HG02970 (cell line): ENCODE results near the gene TNK2.
A peak's percentile ranks its signal among the peaks of the same experiment; 100 is the strongest.
"Not testable (repeated sequence)": the region's sequence is repeated elsewhere in the genome, so short reads cannot be mapped to it uniquely, and the experiment has no call there.

Source experiments
- ATAC-seq: cut with Tn5 transposase; IDR thresholded peaks from one replicate; pipeline ENCODE4 v1.9.1; 2021; ENCODE audit warnings: mild to moderate bottlenecking, moderate library complexity, moderate number of reproducible peaks; ENCODE audit not compliant: unreplicated experiment, low FRiP score

Gene TNK2

DNA sequence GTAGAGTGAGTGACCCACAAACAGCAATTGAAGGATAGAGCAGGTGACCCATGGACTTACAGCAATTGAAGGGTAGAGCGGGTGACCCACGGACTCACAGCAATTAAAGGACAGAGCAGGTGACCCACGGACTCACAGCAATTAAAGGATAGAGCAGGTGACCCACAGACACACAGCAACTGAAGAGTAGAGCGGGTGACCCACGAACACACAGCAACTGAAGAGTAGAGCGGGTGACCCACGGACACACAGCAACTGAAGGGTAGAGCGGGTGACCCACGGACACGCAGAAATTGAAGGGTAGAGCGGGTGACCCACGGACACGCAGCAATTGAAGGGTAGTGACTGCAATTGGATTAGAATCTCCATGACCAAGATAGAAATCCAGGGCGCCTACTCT lies 9.8 kb upstream of the TNK2 start:
- no peak for ATAC-seq

DNA sequence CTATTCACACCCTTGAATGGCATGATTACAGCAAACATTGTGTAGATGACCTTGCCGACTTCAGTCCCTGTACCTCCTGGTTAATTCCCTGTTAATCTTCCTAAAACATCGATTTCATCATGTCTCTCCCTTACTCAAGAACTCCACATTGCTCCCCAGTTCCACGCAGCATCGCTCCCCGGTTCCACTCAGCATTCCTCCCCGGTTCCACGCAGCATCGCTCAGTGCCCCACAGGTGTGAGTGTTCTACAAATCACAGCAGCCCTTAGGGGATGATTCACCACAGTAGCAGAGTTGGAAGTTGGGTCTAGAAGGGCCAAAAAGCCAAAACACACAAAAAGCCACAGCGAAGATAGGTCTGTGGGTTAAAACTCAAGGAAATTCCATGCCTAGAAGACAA lies 8.6 kb upstream of the TNK2 start:
- no peak for ATAC-seq

DNA sequence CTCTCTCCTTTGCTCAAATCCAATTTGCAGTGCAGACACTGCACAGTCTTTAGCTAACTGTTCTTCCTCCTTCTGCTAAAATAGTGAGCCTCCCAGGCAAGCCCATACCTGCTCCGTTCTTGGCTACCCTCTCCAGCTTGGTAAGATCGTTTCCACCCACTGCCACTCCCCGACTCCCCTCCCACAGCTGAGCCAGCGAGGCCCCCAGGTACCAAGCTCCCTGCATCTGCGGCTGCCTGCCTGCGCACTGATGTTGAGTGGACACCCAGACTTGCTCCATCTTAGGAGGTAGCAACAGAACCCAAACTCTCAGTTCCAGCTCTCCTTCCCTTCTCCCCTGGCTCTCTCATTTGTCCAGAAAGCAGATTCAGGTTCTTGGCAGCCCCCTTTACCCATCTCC lies 7.9 kb upstream of the TNK2 start:
- ATAC-seq: no peak

DNA sequence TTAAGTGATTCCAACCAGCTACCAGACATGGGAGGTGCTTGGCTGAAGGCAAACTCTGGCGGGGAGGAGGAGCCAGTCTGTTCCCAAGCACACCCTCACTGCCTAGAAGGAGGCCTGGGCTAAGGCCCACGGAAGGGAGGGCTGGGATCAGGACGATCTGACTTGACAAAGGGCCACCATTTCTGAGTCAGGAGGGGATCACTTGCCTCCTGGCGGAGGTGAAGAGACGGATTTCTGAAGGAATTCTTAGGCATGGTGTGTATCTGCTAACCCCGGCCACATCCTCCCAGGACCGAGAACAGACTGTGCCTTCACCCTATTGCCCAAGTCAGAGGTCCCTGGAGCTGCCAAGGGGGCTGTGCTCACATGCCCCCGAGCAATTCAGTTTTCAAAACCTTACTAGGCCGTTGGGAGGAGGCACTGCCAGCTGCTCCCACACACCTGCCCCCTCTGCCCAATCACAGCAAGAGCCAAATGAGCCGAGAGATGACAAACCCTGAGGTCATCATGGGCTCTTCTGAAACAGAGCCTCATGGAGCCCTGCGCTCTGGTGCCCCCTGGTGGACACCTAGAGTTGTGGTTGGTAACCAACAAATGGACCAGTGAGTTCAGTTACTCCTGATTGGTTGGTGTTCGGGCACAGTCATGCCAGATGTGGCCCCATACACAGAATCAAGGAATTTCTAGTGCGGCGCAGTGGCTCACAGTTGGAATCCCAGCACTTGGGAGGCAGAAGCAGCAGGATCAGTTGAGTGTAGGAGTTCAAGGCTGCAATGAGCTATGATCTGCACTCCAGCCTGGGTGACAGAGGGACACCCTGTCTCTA lies 6.5 kb upstream of the TNK2 start:
- ATAC-seq: peak; percentile 74

DNA sequence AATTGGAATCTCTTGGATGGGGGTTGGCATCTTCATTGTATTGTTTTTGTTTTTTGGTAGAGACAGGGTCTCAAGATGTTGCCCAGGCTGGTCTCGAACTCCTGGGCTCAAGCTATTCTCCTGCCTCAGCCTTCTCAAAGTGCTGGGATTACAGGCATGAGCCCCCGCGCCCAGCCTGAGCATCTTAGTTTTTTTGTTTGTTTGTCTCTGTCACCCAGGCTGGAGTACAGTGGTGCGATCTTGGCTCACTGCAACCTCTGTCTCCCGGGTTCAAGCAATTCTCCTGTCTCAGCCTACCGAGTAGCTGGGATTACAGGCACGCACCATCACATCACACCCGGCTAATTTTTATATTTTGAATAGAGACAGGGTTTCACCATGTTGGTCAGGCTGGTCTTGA lies 5.8 kb upstream of the TNK2 start:
- ATAC-seq: not testable (repeated sequence)

DNA sequence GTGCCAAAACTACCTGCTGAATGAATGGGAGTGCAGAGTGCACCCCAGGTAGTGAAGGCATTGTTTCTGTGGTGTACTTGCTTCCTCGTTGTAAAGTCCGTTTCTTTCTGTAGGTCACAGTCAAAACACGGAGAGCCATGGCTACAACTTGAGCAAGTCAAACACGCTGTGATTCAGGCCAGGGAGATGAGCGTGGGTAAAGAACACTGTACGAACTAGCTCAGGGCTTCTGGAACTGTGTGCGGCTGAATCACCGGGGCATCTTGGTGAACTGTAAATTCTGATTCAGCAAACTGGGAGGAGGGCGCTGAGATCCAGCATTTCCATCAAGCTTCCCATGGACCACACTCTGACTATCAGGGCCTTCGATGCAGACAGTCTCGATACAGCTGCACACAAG lies 5.0 kb upstream of the TNK2 start:
- ATAC-seq: no peak

DNA sequence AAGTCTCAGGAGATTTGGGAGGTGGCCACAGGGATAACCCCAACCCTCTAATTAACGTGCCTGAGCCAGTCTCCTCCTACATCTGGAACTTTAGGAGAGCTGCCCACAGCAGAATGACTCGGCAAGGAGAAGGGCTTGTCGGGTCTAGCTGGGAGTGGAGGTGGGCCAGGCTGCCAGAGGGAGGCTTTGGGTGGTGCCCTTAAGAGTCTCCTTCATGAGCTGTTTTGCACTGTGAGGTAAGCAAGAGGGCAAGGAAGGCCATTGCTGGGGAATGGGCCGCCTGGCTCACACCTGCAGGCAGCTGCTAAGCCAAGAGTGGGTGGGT lies 3.6 kb upstream of the TNK2 start:
- ATAC-seq: no peak

DNA sequence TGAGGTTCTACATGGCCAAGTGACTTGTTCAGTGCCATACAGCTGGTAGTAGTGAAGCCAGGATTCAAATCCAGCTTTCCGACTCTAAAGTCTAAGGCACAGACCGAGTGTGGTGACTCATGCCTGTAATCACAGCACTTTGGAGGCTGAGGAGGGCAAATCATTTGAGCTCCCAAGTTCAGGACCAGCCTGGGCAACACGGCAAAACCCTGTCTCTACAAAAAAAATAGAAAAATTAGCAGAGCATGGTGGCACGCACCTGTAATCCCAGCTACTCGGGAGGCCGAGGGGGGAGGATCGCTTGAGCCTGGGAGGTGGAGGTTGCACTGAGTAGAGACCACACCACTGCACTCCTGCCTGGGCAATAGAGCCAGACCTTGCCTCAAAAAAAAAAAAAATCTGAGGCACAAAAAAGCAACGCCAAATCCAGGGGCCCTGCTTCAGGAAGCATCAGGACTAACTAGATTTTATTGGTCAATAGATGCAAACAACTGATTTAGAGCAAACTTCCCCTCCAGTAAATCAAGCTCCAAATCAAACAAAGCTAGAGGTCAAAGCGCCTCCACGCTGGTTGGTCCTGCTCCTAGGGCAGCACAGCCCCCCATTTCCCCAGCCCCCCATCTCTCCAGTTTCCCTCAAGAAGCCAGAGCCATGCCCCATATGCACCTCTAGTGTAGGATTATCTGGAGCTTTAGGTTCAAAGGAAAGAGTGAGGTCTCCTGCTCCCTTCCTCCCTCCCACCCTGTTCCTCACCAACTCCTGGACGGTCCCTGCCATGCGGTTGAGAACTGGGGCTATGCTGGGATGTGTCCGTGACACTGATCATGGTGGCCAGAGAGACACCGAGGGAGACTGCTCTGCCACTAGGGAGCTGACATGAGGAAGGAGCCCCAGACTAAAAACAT lies 2.9 kb upstream of the TNK2 start:
- ATAC-seq: no peak

DNA sequence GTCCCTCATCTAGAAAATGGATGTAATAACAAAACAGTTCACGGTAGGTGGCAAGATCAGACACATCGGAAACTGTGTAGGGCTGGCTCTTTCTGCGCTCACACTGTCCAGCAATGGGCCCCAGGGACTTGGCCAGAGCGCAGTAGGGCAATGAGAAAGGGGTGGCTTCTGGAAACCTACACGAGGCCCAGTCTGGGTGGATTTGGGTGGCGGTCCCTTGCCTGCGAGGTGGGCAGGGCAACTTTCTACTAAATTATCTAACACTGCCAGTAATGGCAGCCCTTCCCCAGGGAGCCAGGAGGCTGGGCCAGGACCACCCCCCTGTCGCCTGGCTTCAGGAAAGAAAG lies 2.1 kb upstream of the TNK2 start:
- no peak for ATAC-seq

DNA sequence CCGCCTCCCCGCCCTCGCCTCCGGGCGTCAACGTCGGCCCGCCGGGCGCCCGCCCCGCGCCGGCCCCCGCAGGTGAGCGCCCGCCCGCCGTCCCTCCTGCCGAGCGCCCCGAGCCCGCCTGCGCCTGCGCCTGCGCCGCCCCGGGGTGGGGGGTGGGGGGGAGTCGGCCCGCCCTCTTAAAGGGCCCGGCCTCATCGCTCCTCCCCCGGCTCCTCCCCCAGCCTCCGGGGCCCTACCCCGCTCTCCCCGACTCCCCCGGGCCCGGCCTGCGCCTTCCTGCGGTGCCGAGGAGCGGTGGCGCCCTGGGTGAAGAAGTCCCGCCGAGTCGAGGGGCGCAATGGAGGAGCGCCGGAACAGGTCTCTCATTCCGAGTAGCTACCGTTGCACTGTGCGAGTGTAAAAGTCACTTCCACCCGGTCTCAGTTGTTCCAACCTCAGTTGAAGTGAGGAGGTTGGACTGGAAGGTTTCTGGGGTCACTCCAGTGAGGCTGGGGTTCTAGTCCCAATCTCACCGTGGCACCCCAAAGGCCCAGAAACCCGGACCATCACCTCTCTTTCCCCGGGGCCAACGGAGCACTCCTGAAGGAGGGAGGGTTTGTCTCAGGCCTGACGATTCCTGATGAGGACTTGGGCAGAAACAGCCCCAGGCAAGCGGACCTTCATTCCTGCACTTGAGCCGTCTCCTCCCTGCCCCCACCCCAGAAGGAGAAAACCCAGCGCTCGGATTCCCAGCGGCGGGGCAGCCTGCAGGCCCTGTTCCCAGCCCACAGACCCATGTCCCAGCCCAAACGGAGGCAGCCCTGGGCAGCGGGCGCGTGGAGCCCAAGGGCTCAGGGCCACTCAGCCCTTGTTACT lies 1.5 kb upstream of the TNK2 start:
- ATAC-seq: peak; percentile 31

DNA sequence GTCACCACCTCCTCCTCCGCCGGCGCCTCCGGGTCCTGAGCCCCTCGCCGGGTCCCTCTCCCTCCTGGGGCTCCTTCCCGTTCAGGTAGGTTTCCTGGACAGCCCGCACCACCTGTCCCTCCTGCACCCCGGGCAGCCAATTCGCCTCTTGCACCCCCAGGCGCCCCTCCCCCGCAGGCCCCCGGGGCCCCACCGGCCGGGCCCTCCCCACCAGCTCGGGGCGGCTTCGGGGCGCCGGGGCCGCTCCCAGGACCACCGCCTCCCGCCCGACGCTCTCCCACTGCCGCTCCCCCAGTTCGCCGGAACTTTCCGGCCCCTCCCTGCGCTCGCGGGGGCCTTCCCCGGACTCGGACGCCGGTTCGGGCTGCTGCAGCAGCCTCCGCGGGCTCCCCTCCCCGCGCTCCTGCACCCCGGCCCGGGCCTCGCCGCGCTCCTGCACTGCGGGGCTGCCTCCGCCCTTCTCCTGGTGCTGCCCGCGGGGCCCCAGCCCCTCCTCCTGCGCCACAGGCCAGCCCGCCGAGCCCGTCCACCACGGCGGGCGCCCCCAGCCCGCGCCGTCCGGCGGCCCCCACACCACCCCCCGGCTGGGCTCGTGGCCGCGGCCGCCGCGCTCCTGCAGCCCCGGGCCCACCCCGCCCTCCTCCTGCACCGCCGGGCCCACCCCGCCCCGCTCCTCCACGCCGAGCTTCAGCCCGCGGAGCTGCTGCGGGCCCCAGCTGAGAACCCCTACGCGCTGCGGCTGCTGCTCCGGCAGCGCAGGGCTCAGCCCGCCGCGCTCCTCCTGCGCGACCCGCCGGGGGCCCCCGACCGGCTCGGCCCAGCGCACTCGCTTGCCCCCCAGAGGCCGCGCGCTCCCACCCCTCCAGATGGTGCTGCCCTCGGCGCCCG lies 587 bp upstream of the TNK2 start:
- ATAC-seq: peak; percentile 24

DNA sequence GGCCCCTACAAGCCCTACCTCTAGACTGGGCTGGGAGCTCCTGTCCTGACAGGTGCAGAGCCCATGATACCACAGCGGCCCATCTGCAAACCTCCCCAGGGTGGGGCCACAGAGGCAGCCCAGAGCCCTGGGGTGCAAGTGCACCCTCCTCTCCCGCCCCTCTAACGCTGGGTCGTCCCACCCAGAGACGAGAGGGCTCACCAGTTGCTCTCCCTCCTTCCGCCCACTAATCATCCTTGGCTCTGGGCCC lies 742 bp downstream of the TNK2 start:
- peak; percentile 8 for ATAC-seq

DNA sequence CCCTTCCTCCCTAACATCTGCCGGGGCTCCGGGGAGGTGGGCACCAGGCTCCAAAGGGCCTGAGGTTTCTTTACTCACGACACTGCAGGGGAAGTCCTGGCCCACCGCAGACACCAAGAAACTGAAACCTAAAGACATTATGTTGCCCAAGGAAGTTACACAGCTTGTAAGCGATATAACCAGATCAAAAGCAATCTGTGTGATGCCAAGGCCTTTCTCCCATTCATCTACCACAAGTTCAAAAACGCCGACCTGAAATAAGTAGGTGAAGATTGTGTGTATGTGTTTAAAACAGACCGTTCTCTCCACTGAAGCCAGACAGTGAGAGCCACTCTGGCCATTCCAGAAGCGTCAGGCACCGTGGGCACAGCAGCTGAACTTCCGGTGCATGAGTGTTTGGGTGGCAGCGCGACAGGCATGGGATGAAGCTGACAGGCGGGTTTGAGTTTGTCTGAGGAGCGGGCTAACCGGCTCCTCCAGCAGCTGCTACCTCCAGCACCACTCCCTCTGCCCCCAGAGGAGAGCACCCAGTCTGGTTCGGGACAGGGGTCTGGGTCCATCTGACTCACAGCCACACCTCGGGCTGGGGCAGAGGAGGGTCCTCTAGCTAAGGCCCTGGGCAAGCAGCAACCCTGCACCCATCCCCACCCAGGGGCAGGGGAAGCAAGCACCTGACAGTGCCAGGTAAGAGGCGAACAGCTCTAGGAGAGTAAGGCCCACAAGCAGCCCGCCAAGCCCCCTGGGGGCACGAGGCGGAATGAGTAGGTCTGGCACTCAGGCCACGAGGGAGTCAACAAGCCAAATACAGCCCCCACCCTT lies 1.3 kb downstream of the TNK2 start:
- ATAC-seq: no peak

DNA sequence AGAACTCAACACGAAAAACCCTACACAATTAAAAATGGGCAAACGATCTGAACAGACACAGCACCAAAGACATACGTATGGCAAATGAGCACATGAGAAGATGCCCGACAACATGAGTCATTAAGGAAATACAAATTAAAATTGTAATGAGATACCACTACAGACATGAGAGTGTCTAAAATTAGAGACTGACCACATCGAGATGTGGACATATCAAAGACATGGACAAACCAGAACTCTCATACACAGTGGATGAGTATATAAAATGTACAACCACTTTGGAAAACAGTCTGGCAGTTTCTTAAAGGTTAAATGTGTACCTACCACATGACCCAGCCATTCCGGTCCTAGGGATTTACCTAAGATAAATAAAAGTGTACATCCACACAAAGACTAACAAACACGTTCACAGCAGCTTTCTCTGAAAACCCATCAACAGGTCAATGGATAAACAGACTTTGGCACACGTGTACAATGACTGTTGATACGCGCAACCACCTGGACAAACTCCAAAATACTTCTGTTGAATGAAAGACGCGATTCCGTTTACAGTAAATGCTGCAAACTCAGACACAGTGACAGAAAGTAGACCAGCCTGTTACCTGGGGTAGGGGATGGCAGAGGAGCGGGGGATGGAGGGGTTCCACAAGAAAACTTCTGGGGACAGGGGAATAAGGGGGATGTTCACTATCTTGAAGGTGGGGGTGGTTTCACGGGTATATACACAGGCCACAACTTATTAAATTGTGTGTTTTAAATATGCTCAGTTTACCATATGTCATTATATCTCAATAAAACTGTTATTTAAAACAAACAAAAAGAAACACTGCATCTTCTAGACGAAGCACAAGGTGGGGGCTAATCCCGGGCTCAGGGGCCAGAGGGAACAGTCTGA lies 2.1 kb downstream of the TNK2 start:
- no peak for ATAC-seq

DNA sequence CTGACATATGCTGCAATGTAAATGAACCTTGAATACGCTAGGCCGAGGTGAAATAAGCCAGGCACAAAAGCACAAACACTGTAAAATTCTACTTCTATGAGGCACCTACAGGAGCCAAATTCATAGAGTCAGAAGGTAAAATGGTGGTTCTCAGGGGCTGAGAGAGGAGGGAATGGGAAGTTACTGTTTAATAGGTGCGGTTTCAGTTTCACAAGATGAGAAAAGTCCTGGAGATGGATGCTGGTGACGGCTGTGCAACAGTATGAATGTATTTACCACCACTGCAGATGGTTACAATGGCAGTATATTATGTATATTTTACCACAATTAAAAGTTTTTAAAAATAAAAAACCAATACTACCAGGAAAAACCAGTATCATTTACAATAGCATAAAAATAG lies 4.0 kb downstream of the TNK2 start:
- no peak for ATAC-seq

DNA sequence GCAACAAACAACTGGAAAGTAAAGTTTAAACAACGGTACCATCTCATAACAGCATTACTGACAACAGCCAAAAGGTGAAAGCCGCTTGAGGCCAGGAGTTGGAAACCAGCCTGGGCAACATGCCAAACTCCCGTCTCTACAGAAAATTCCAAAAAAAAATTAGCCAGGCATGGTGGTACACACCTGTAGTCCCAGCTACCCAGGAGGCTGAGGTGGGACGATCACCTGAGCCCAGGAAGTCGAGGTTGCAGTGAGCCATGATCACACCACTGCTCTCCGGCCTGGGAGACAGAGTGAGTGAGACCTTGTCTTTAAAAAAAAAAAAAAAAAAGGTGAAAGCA lies 4.4 kb downstream of the TNK2 start:
- ATAC-seq: no peak

DNA sequence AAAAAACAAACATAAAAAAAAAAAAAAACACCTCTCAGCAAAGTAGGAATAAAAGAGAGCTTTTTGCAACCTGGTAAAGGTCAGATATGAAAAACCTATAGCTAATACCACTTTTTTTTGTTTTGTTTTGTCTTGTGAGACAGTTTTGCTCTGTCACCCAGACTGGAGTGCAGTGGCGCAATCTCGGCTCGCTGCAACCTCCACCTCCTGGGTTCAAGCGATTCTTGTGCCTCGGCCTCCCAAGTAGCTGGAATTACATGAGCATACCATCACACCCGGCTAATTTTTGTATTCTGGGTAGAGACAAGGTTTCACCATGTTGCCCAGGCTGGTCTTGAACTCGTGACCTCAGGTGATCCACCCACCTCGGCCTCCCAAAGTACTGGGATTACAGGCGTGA lies 5.7 kb downstream of the TNK2 start:
- not testable (repeated sequence) for ATAC-seq

DNA sequence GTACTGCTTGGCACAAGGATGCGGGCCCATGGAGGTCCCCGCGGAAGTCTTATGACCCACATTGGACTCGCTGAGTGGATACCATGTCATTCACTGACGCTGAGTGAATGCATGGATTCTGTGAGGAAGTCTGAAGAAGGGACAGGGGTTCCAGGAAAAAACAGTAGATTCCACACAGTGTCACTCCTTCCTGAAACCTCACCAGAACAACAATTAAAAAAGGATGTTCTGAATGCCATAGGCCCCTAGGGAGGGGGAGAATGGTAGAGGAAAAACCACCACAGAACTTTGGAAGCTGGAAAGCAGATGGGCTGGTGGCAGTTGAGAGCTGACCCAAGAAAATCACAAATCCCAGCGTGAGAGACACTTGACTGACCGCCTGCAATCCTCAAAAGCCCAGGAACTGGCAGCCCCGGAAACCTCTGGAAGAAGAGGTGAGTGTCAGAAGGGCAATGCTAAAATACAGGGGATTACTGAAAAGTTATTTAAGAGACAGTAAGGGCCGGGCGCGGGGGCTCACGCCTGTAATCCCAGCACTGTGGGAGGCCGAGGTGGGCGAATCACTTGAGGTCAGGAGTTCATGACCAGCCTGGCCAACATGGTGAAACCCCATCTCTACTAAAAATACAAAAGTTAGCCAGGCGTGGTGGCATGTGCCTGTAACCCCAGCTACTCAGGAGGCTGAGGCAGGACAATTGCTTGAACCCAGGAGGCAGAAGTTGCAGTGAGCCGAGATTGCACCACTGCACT lies 6.3 kb downstream of the TNK2 start:
- not testable (repeated sequence) for ATAC-seq
